ENCODE measurements around the gene RBM4. TPM values are rescaled to one million over a fixed set of nuclear protein-coding genes. Genes with fewer than 3 reads are reported as not detected.
A peak's percentile ranks its signal among the peaks of the same experiment; 100 is the strongest.
"Not testable (repeated sequence)": the region's sequence is repeated elsewhere in the genome, so short reads cannot be mapped to it uniquely, and the experiment has no call there.

The RBM4 gene
- total and polyA plus RNA-seq, 5 donors from 2014 or later: 201 to 306 (median 287) TPM

GRCh38 chr11:66629356-66629755, 9.1 kb upstream of the RBM4 start:
- Histone ChIP-seq H3K4me1 (ENCODE audit: control insufficient read depth, insufficient read depth, low read length, poor library complexity, severe bottlenecking) (peaks cover 12% of the 10 kb centered on the region), H3K9me3 (ENCODE audit: control insufficient read depth in 2 of 2, low read length in 2 of 2) (no peaks in the 10 kb centered on the region), H3K27me3 (ENCODE audit: control insufficient read depth, insufficient read depth, low read length) (no peaks in the 10 kb centered on the region), H3K36me3 (ENCODE audit: control insufficient read depth, insufficient read depth, low read length) (peaks cover 76% of the 10 kb centered on the region), H3K4me3 (ENCODE audit: low read depth, low read length) (no peak overlapping the region), H3K27ac (ENCODE audit: insufficient read depth, low read length, poor library complexity, severe bottlenecking) (no peak overlapping the region)
- no peaks in the 10 kb centered on the region for H3K27me3 Mint-ChIP-seq
- H3K4me1 Mint-ChIP-seq: peaks cover 15 to 59% (median 39%) of the 10 kb centered on the region in 4 donors
- peaks cover 33% of the 10 kb centered on the region for H3K36me3 Mint-ChIP-seq
- ATAC-seq (ENCODE audit: low read depth in 2 of 2) (no peak), DNase-seq (no peak)
- H3K4me3 Mint-ChIP-seq: peak overlapping the region in 1 of 4 donors; percentile 8
- no peaks in the 10 kb centered on the region for H3K9me3 Mint-ChIP-seq
- peak overlapping the region in 1 of 3 donors; percentile 52 for H3K27ac Mint-ChIP-seq

- Histone ChIP-seq H3K27ac (ENCODE audit: insufficient read depth, low read length, poor library complexity, severe bottlenecking) (no peak overlapping the region), H3K4me3 (ENCODE audit: low read depth, low read length) (no peak overlapping the region), H3K27me3 (ENCODE audit: control insufficient read depth, insufficient read depth, low read length) (no peaks in the 10 kb centered on the region), H3K36me3 (ENCODE audit: control insufficient read depth, insufficient read depth, low read length) (peaks cover 53% of the 10 kb centered on the region), H3K4me1 (ENCODE audit: control insufficient read depth, insufficient read depth, low read length, poor library complexity, severe bottlenecking) (peaks cover 6% of the 10 kb centered on the region), H3K9me3 (ENCODE audit: control insufficient read depth in 2 of 2, low read length in 2 of 2) (no peaks in the 10 kb centered on the region)
- H3K27ac Mint-ChIP-seq: peak overlapping the region in 2 of 3 donors; percentile 71 to 80
- H3K4me1 Mint-ChIP-seq: peaks cover 19 to 58% (median 47%) of the 10 kb centered on the region in 4 donors
- no peaks in the 10 kb centered on the region for H3K27me3 Mint-ChIP-seq
- no peak for ATAC-seq (ENCODE audit: low read depth in 2 of 2)
- H3K36me3 Mint-ChIP-seq: peaks cover 35% of the 10 kb centered on the region
- H3K9me3 Mint-ChIP-seq: no peaks in the 10 kb centered on the region
- peak overlapping the region in 3 of 4 donors; percentile 7 to 48 (median 46) for H3K4me3 Mint-ChIP-seq
- DNase-seq: no peak
These were observed 6.6 kb upstream of the RBM4 start for GRCh38 chr11:66631883-66632282.

- Mint-ChIP-seq H3K36me3 (peaks cover 30% of the 10 kb centered on the region), H3K27me3 (no peaks in the 10 kb centered on the region)
These were observed 5.6 kb upstream of the RBM4 start for GRCh38 chr11:66632952-66633351.

GRCh38 chr11:66636411-66636810, 2.1 kb upstream of the RBM4 start:
- Mint-ChIP-seq H3K4me3 (peak overlapping the region in 2 of 4 donors; percentile 17 to 57), H3K9me3 (no peaks in the 10 kb centered on the region), H3K4me1 (peaks cover 12 to 62% (median 52%) of the 10 kb centered on the region in 4 donors), H3K36me3 (peaks cover 25% of the 10 kb centered on the region), H3K27ac (peak overlapping the region in 2 of 3 donors; percentile 68 to 99), H3K27me3 (no peaks in the 10 kb centered on the region)
- no peaks in the 10 kb centered on the region for H3K27me3 ChIP-seq (ENCODE audit: control insufficient read depth, insufficient read depth, low read length)
- peaks cover 26% of the 10 kb centered on the region for H3K4me1 ChIP-seq (ENCODE audit: control insufficient read depth, insufficient read depth, low read length, poor library complexity, severe bottlenecking)
- H3K36me3 ChIP-seq (ENCODE audit: control insufficient read depth, insufficient read depth, low read length): peaks cover 30% of the 10 kb centered on the region
- no peak overlapping the region for H3K4me3 ChIP-seq (ENCODE audit: low read depth, low read length)
- H3K9me3 ChIP-seq (ENCODE audit: control insufficient read depth in 2 of 2, low read length in 2 of 2): no peaks in the 10 kb centered on the region
- DNase-seq (no peak), ATAC-seq (ENCODE audit: low read depth in 2 of 2) (no peak)
- no peak overlapping the region for H3K27ac ChIP-seq (ENCODE audit: insufficient read depth, low read length, poor library complexity, severe bottlenecking)

More at GRCh38 chr11:66632952-66633351, 5.6 kb upstream of the RBM4 start:
- Histone ChIP-seq H3K27me3 (ENCODE audit: control insufficient read depth, insufficient read depth, low read length) (no peaks in the 10 kb centered on the region), H3K4me1 (ENCODE audit: control insufficient read depth, insufficient read depth, low read length, poor library complexity, severe bottlenecking) (peaks cover 8% of the 10 kb centered on the region), H3K4me3 (ENCODE audit: low read depth, low read length) (no peak overlapping the region), H3K27ac (ENCODE audit: insufficient read depth, low read length, poor library complexity, severe bottlenecking) (no peak overlapping the region), H3K9me3 (ENCODE audit: control insufficient read depth in 2 of 2, low read length in 2 of 2) (no peaks in the 10 kb centered on the region), H3K36me3 (ENCODE audit: control insufficient read depth, insufficient read depth, low read length) (peaks cover 43% of the 10 kb centered on the region)
- Mint-ChIP-seq H3K9me3 (no peaks in the 10 kb centered on the region), H3K4me3 (peak overlapping the region in 1 of 4 donors; percentile 48), H3K4me1 (peaks cover 19 to 63% (median 49%) of the 10 kb centered on the region in 4 donors), H3K27ac (no peak overlapping the region)
- ATAC-seq (ENCODE audit: low read depth in 2 of 2) (no peak), DNase-seq (no peak)

- Histone ChIP-seq H3K27me3 (ENCODE audit: control insufficient read depth, insufficient read depth, low read length) (no peaks in the 10 kb centered on the region), H3K9me3 (ENCODE audit: control insufficient read depth in 2 of 2, low read length in 2 of 2) (no peaks in the 10 kb centered on the region), H3K4me1 (ENCODE audit: control insufficient read depth, insufficient read depth, low read length, poor library complexity, severe bottlenecking) (peaks cover 39% of the 10 kb centered on the region), H3K36me3 (ENCODE audit: control insufficient read depth, insufficient read depth, low read length) (peaks cover 34% of the 10 kb centered on the region), H3K27ac (ENCODE audit: insufficient read depth, low read length, poor library complexity, severe bottlenecking) (peak overlapping the region; percentile 94), H3K4me3 (ENCODE audit: low read depth, low read length) (peak overlapping the region; percentile 92)
- Mint-ChIP-seq H3K27me3 (no peaks in the 10 kb centered on the region), H3K36me3 (peaks cover 34% of the 10 kb centered on the region), H3K4me1 (peaks cover 18 to 67% (median 56%) of the 10 kb centered on the region in 4 donors), H3K27ac (peak overlapping the region; percentile 95 to 99 (median 97)), H3K9me3 (no peaks in the 10 kb centered on the region), H3K4me3 (peak overlapping the region; percentile 94 to 100 (median 98))
- ATAC-seq (ENCODE audit: low read depth in 2 of 2): no peak
- no peak for DNase-seq
These were observed 836 bp upstream of the RBM4 start for GRCh38 chr11:66637557-66638176.

GRCh38 chr11:66639066-66639813, 737 bp downstream of the RBM4 start:
- H3K27ac ChIP-seq (ENCODE audit: insufficient read depth, low read length, poor library complexity, severe bottlenecking): peak overlapping the region; percentile 94
- DNase-seq (peak; percentile 23 to 62 (median 56)), ATAC-seq (ENCODE audit: low read depth in 2 of 2) (no peak)
- H3K4me3 ChIP-seq (ENCODE audit: low read depth, low read length): peak overlapping the region; percentile 92
- peaks cover 45% of the 10 kb centered on the region for H3K36me3 Mint-ChIP-seq
- H3K27ac Mint-ChIP-seq: peak overlapping the region; percentile 95 to 99 (median 97)
- H3K27me3 Mint-ChIP-seq: no peaks in the 10 kb centered on the region
- H3K36me3 ChIP-seq (ENCODE audit: control insufficient read depth, insufficient read depth, low read length): peaks cover 45% of the 10 kb centered on the region
- H3K9me3 Mint-ChIP-seq: no peaks in the 10 kb centered on the region
- no peaks in the 10 kb centered on the region for H3K27me3 ChIP-seq (ENCODE audit: control insufficient read depth, insufficient read depth, low read length)
- H3K4me3 Mint-ChIP-seq: peak overlapping the region; percentile 94 to 100 (median 98)
- H3K4me1 Mint-ChIP-seq: peaks cover 23 to 76% (median 66%) of the 10 kb centered on the region in 4 donors
- H3K9me3 ChIP-seq (ENCODE audit: control insufficient read depth in 2 of 2, low read length in 2 of 2): no peaks in the 10 kb centered on the region
- peaks cover 54% of the 10 kb centered on the region for H3K4me1 ChIP-seq (ENCODE audit: control insufficient read depth, insufficient read depth, low read length, poor library complexity, severe bottlenecking)

- Mint-ChIP-seq H3K36me3 (peaks cover 46% of the 10 kb centered on the region), H3K4me3 (peak overlapping the region; percentile 94 to 100 (median 98)), H3K27ac (peak overlapping the region; percentile 95 to 99 (median 97)), H3K4me1 (peaks cover 23 to 77% (median 66%) of the 10 kb centered on the region in 4 donors)
- H3K27me3 Mint-ChIP-seq; DNase-seq; H3K27me3 ChIP-seq (ENCODE audit: control insufficient read depth, insufficient read depth, low read length); ATAC-seq (ENCODE audit: low read depth in 2 of 2); H3K9me3 ChIP-seq (ENCODE audit: control insufficient read depth in 2 of 2, low read length in 2 of 2); H3K9me3 Mint-ChIP-seq: not testable (repeated sequence)
- Histone ChIP-seq H3K4me1 (ENCODE audit: control insufficient read depth, insufficient read depth, low read length, poor library complexity, severe bottlenecking) (peaks cover 61% of the 10 kb centered on the region), H3K36me3 (ENCODE audit: control insufficient read depth, insufficient read depth, low read length) (peaks cover 52% of the 10 kb centered on the region), H3K4me3 (ENCODE audit: low read depth, low read length) (peak overlapping the region; percentile 92), H3K27ac (ENCODE audit: insufficient read depth, low read length, poor library complexity, severe bottlenecking) (peak overlapping the region; percentile 94)
These were observed 1.4 kb downstream of the RBM4 start for GRCh38 chr11:66639814-66640340.
